GM23338 (cell line): ENCODE measurements around the gene PPP1R12A. TPM values are rescaled to one million over a fixed set of nuclear protein-coding genes. Genes with fewer than 3 reads are reported as not detected.

Experiments used
- ATAC-seq: fragments of 200-7000 bp; cut with Tn5 transposase; 3 replicates; pipeline ENCODE4 v1.9.1; 2020
- DNase-seq: peaks from one replicate; pipeline ENCODE4 v3.0.0-alpha.2; 2015; ENCODE audit warnings: low spot score
- H2AFZ ChIP-seq: fragments of 200-600 bp; sonication (generic); 2 replicates; pipeline ENCODE4 v1.8.0; 2016; ENCODE audit warnings: antibody characterized with exemption, mild to moderate bottlenecking, moderate library complexity
- H3F3A ChIP-seq: fragments of 200-600 bp; sonication (generic); replicated peaks from 2 replicates; pipeline ENCODE4 v1.8.0; 2017; ENCODE audit warnings: antibody characterized with exemption, mixed run types, low read depth
- H3K27ac ChIP-seq: fragments of 200-600 bp; sonication (generic); 2 replicates; pipeline ENCODE4 v1.6.1; 2016; ENCODE audit warnings: low read depth
- H3K27me3 ChIP-seq: fragments of 200-600 bp; sonication (generic); 2 replicates; pipeline ENCODE4 v1.8.0; 2016; ENCODE audit warnings: mild to moderate bottlenecking, mixed run types, moderate library complexity; ENCODE audit not compliant: insufficient read depth
- H3K36me3 ChIP-seq: fragments of 200-600 bp; sonication (generic); 2 replicates; pipeline ENCODE4 v1.8.0; 2016; ENCODE audit warnings: mild to moderate bottlenecking; ENCODE audit not compliant: insufficient read depth
- H3K4me1 ChIP-seq: fragments of 200-600 bp; sonication (generic); 2 replicates; pipeline ENCODE4 v1.8.0; 2016; ENCODE audit warnings: mild to moderate bottlenecking, moderate library complexity; ENCODE audit not compliant: insufficient read depth
- H3K4me2 ChIP-seq: fragments of 200-600 bp; sonication (generic); 2 replicates; pipeline ENCODE4 v1.7.1; 2017; ENCODE audit warnings: mixed run types
- H3K4me3 ChIP-seq: fragments of 200-600 bp; sonication (generic); 2 replicates; pipeline ENCODE4 v1.6.1; 2016; ENCODE audit warnings: mixed run types
- H3K79me2 ChIP-seq: fragments of 200-600 bp; sonication (generic); replicated peaks from 2 replicates; pipeline ENCODE4 v1.8.0; 2017; ENCODE audit warnings: mild to moderate bottlenecking; ENCODE audit not compliant: insufficient read depth
- H3K9me2 ChIP-seq: fragments of 200-600 bp; sonication (generic); 2 replicates; pipeline ENCODE4 v1.8.0; 2017; ENCODE audit not compliant: insufficient read depth
- H4K20me1 ChIP-seq: fragments of 200-600 bp; sonication (generic); replicated peaks from 2 replicates; pipeline ENCODE4 v1.8.0; 2017; ENCODE audit warnings: mild to moderate bottlenecking; ENCODE audit not compliant: insufficient read depth
- H3K27ac Mint-ChIP-seq: 2 replicates; pipeline ENCODE4 v1.8.0; 2020; ENCODE audit warnings: inconsistent platforms, mild to moderate bottlenecking, moderate library complexity, mixed read lengths
- H3K27me3 Mint-ChIP-seq: 3 replicates; pipeline ENCODE4 v1.8.0; 2022; ENCODE audit warnings: low read depth, mild to moderate bottlenecking, moderate library complexity, mixed read lengths, inconsistent platforms; ENCODE audit not compliant: insufficient read depth, poor library complexity
- H3K36me3 Mint-ChIP-seq: 3 replicates; pipeline ENCODE4 v1.8.0; 2021; ENCODE audit warnings: low read depth, mild to moderate bottlenecking, inconsistent platforms, moderate library complexity, mixed read lengths
- H3K4me1 Mint-ChIP-seq: 3 replicates; pipeline ENCODE4 v1.8.0; 2020; ENCODE audit warnings: mild to moderate bottlenecking, inconsistent platforms, mixed read lengths
- H3K4me3 Mint-ChIP-seq: 3 replicates; pipeline ENCODE4 v1.8.0; 2021; ENCODE audit warnings: moderate library complexity, mild to moderate bottlenecking, inconsistent platforms, mixed read lengths
- H3K9me3 Mint-ChIP-seq: 3 replicates; pipeline ENCODE4 v1.8.0; 2020; ENCODE audit warnings: moderate library complexity, mild to moderate bottlenecking, inconsistent platforms, mixed read lengths
- CREB1 ChIP-seq: fragments of 250-450 bp; sonication (Bioruptor Pico); IDR thresholded peaks from 2 replicates; pipeline ENCODE4 v1.5.0; 2020; ENCODE audit warnings: low read depth, mild to moderate bottlenecking, moderate library complexity
- EZH2phosphoT487 ChIP-seq: fragments of 200-600 bp; sonication (generic); IDR thresholded peaks from one replicate; pipeline ENCODE4 v1.8.1; 2018; ENCODE audit warnings: antibody characterized with exemption; ENCODE audit not compliant: unreplicated experiment
- POLR2AphosphoS5 ChIP-seq: IDR thresholded peaks from 2 replicates; pipeline ENCODE4 v1.6.1; 2016; ENCODE audit warnings: antibody characterized with exemption, low read depth
- STAT1 ChIP-seq: IDR thresholded peaks from one replicate; pipeline ENCODE4 v1.6.1; 2016; ENCODE audit warnings: antibody characterized with exemption; ENCODE audit not compliant: unreplicated experiment
- ZNF114 ChIP-seq: fragments of 250-450 bp; sonication (Bioruptor Pico); IDR thresholded peaks from 2 replicates; pipeline ENCODE4 v1.5.0; 2020; ENCODE audit warnings: mild to moderate bottlenecking, moderate library complexity
- ZNF331 ChIP-seq: fragments of 250-450 bp; sonication (Bioruptor Pico); IDR thresholded peaks from 2 replicates; pipeline ENCODE4 v1.5.0; 2020; ENCODE audit warnings: low read depth, mild to moderate bottlenecking, moderate library complexity
- polyA plus RNA-seq: library from polyadenylated mRNA; unstranded; fragments of >200 nt; fragmentation: Nextera tagmentation; extraction: Ambion mirVana; gene quantifications from 2 replicates; pipeline ENCODE4 v1.2.1, GENCODE V29; 2016
- total RNA-seq: library from RNA; depleted of rRNA; stranded (reverse); fragments of >200 nt; shearing (Covaris generic); gene quantifications from 2 replicates; pipeline ENCODE4 v1.2.3, GENCODE V29; 2014
- TF ChIP-seq, protein P1 (sequence below), 2 experiments: fragments of 200-600 bp in 1 of 2; sonication (generic) in 1 of 2; conservative IDR thresholded peaks; 2 replicates each; pipeline versions ENCODE4 v1.5.1 to v1.6.1; 2016 to 2017; ENCODE audit warnings: antibody characterized with exemption in 2 of 2, low read depth in 2 of 2, mild to moderate bottlenecking in 2 of 2, moderate library complexity in 1 of 2
- TF ChIP-seq, protein P2 (sequence below): IDR thresholded peaks from 2 replicates; pipeline ENCODE4 v1.6.1; 2016; ENCODE audit warnings: antibody characterized with exemption
- TF ChIP-seq, protein P3 (sequence below): IDR thresholded peaks from one replicate; pipeline ENCODE4 v1.6.1; 2018; ENCODE audit warnings: antibody characterized with exemption; ENCODE audit not compliant: unreplicated experiment

PPP1R12A gene
- total and polyA plus RNA-seq, 2 experiments from 2014 or later, result 91.6 to 146 TPM

DNA sequence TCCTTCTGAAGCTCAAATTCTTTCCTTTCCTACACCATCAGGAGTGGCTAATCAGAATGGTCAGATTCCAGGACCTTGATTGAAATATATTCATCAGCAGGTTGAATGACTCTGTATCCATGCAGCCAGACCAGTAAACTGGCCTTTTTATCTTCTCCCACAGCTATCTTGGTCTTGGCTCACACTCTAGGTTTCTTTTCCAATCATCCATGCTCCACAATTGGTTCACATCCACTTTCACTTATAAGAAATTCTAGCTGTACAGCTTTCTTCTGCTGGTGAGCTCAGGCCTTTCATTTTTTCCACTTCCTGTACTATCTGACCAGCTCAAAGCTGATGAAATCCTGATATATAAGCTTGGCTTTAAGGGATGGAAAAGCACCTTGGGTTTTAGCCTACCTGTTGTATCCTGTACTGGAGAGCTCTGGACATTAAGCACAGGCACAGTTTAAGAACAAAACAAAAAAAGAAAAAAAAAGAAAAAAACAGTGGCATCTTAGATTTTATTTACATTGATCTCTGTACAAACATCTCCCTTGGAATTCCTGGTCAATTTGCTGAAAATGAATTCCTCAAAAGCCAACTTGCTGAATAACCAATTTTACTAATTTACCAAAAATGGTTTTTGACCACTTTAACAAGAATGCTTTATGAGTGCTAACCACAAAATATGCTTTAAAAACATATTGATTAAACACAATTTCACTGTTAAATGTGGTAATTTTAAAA lies 152.6 kb downstream of the PPP1R12A start (continued):
- TF ChIP-seq, protein P1, sequence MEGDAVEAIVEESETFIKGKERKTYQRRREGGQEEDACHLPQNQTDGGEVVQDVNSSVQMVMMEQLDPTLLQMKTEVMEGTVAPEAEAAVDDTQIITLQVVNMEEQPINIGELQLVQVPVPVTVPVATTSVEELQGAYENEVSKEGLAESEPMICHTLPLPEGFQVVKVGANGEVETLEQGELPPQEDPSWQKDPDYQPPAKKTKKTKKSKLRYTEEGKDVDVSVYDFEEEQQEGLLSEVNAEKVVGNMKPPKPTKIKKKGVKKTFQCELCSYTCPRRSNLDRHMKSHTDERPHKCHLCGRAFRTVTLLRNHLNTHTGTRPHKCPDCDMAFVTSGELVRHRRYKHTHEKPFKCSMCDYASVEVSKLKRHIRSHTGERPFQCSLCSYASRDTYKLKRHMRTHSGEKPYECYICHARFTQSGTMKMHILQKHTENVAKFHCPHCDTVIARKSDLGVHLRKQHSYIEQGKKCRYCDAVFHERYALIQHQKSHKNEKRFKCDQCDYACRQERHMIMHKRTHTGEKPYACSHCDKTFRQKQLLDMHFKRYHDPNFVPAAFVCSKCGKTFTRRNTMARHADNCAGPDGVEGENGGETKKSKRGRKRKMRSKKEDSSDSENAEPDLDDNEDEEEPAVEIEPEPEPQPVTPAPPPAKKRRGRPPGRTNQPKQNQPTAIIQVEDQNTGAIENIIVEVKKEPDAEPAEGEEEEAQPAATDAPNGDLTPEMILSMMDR (conservative IDR thresholded peaks at IDR 0.05; ENCODE audit: low read depth in 2 of 2), result no peak

DNA sequence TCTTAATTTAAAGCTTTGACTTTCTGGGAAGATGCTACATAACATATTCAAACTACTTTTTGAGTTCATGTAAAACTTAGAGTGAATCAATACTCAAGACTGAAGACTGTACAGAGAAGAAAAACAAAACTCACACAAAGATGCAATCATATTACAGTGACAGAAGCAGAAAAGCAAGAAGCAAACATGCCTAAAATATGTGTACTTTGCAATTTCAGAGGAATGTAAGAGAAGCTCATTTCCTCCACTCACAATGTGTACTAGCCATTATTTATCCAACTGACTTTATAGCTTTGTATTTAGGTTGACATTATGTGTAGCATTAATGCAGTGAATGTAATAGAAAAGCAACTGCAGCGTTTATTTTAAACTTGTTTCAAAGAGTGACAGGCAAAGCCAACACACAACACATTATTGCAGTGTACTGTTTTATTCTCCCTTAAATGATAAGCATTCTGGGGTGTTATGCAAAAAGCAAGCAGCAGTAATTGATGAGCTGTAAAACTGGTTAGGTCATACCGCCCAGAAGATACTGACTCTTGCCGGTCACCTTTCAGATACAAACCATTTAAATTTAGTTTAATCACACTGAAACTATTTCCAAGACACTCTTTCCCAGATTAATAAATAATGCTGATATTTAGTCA lies 156.0 kb downstream of the PPP1R12A start:
- no peak overlapping the region for H3K4me3 Mint-ChIP-seq
- H3K36me3 ChIP-seq, result no peaks in the 10 kb centered on the region
- no peak for ATAC-seq
- no peaks in the 10 kb centered on the region for H3K27me3 ChIP-seq
- H3K4me3 ChIP-seq, result no peak overlapping the region
- H3K4me2 ChIP-seq, result no peak overlapping the region
- H3K27ac ChIP-seq, result no peak overlapping the region
- H3K79me2 ChIP-seq, result no peaks in the 10 kb centered on the region
- TF ChIP-seq, protein P2, sequence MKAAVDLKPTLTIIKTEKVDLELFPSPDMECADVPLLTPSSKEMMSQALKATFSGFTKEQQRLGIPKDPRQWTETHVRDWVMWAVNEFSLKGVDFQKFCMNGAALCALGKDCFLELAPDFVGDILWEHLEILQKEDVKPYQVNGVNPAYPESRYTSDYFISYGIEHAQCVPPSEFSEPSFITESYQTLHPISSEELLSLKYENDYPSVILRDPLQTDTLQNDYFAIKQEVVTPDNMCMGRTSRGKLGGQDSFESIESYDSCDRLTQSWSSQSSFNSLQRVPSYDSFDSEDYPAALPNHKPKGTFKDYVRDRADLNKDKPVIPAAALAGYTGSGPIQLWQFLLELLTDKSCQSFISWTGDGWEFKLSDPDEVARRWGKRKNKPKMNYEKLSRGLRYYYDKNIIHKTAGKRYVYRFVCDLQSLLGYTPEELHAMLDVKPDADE, result no peak
- no peak for TF ChIP-seq ZNF114 (CRISPR knock-in tag)
- TF ChIP-seq POLR2AphosphoS5, result no peak
- TF ChIP-seq ZNF331, result no peak
- TF ChIP-seq STAT1, result no peak
- TF ChIP-seq CREB1 (CRISPR knock-in tag), result no peak
- TF ChIP-seq, protein P3, sequence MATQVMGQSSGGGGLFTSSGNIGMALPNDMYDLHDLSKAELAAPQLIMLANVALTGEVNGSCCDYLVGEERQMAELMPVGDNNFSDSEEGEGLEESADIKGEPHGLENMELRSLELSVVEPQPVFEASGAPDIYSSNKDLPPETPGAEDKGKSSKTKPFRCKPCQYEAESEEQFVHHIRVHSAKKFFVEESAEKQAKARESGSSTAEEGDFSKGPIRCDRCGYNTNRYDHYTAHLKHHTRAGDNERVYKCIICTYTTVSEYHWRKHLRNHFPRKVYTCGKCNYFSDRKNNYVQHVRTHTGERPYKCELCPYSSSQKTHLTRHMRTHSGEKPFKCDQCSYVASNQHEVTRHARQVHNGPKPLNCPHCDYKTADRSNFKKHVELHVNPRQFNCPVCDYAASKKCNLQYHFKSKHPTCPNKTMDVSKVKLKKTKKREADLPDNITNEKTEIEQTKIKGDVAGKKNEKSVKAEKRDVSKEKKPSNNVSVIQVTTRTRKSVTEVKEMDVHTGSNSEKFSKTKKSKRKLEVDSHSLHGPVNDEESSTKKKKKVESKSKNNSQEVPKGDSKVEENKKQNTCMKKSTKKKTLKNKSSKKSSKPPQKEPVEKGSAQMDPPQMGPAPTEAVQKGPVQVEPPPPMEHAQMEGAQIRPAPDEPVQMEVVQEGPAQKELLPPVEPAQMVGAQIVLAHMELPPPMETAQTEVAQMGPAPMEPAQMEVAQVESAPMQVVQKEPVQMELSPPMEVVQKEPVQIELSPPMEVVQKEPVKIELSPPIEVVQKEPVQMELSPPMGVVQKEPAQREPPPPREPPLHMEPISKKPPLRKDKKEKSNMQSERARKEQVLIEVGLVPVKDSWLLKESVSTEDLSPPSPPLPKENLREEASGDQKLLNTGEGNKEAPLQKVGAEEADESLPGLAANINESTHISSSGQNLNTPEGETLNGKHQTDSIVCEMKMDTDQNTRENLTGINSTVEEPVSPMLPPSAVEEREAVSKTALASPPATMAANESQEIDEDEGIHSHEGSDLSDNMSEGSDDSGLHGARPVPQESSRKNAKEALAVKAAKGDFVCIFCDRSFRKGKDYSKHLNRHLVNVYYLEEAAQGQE, result no peak
- TF ChIP-seq EZH2phosphoT487, result no peak
- TF ChIP-seq, protein P1 (conservative IDR thresholded peaks at IDR 0.05; ENCODE audit: low read depth in 2 of 2), result no peak
- peaks cover 12% of the 10 kb centered on the region for H3K4me1 Mint-ChIP-seq
- H2AFZ ChIP-seq, result no peak overlapping the region
- H3K27ac Mint-ChIP-seq, result no peak overlapping the region
- DNase-seq, result no peak
- no peaks in the 10 kb centered on the region for H3K9me2 ChIP-seq
- peaks cover 17% of the 10 kb centered on the region for H3K4me1 ChIP-seq
- peaks cover 12% of the 10 kb centered on the region; the same call in 2 of the 3 replicates for H3K36me3 Mint-ChIP-seq
- peaks cover 2% of the 10 kb centered on the region for H3K27me3 Mint-ChIP-seq
- no peaks in the 10 kb centered on the region for H4K20me1 ChIP-seq
- H3F3A ChIP-seq, result no peaks in the 10 kb centered on the region
- H3K9me3 Mint-ChIP-seq, result no peaks in the 10 kb centered on the region
